Right kidney (tissue), 9 donors: Measurements from ENCODE around the gene CNR2.
"Not testable (repeated sequence)": the region's sequence is repeated elsewhere in the genome, so short reads cannot be mapped to it uniquely, and the experiment has no call there.

Experiments used
- DNase-seq: peaks from one replicate; pipeline ENCODE4 v3.0.0-alpha.2; 2016
- long read RNA-seq, 8 donors: transcript quantifications; one replicate each; lab custom pipeline, GENCODE V29; 2026

CNR2 gene
- long read RNA-seq, donor 1 = 0 reads
- long read RNA-seq, donor 2 = 0 reads
- long read RNA-seq, donor 3 = 0 reads
- long read RNA-seq, donor 4 = 0 reads
- long read RNA-seq, donor 5, partial matches to known transcripts = 176 of 181 reads
- long read RNA-seq, donor 5, other reads (novel, unspliced or antisense) = 5 of 181 reads
- long read RNA-seq, donor 6 = 0 reads
- long read RNA-seq, donor 7 = 0 reads
- long read RNA-seq, donor 8 = 0 reads

DNA sequence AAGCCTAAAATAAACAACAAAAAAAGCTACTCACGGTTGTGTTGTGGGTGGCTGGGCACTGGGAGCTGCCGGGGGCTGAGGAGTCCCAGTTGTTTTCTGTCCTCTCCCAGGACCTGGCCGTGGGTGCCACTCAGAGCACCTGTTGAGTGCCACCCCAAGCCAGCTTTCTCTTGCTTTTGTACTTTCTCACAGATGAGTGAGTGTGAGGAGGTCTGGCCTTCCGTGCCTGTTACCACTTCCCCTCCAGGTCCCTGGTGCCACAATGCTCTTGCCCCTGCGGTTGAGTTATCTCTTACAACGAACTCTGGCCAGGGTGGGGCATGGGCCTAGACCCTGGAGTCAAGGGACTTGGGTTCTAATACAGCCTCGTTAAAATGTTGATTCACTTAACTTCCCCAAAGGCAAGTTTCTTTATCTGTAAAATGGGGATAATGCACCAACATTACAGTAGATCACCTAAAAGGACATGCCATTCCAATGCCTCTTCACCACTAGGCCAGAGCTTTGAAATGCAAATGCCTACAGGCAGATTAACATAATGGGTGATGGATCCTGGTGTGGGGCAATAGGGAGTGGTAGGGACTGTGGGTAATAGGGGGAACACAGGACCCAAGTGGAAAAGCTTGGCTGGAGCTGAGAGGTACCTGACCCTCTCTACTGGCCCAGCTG lies at the start of gene CNR2:
CNR2 (minus strand) TSS at position 151 of the 669 bp plus-strand sequence. CDS start 37,745 bp downstream, outside the sequence.
- DNase-seq = no peak

DNA sequence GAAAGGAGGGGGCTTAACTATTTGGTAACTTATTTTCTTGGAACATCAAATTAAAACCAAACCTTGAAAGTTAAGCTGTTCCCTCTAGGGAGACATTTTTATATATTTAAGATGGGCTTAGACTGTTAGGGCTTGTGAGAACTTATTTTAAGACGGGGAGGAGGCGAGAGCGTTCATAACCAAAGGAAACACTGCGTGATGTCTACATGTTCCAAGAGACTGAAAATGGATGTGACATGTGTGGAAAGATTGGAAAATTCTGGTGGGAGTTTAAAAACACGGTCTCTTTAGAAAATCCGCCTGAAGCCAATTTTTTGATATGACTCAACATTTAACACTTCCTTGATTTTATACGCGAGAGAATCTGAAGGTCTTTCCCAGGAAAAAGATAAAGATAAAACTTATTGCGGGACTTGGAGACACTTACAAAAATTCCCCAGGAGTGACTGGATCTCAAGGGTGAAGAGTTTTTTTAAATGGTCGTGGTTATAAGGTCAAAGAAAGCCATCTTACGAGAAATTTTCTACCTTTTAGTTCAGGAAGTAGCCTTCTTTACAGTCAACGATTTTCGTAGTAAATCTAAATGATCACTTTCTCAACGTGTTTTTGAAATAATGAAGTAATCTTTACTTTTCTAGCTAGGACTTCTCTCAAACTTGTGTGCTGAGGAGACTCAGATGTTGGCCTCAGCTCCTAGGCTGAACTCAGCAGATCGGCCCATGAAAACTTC lies 47.3 kb upstream of the CNR2 start:
- DNase-seq = peak; percentile 35

DNA sequence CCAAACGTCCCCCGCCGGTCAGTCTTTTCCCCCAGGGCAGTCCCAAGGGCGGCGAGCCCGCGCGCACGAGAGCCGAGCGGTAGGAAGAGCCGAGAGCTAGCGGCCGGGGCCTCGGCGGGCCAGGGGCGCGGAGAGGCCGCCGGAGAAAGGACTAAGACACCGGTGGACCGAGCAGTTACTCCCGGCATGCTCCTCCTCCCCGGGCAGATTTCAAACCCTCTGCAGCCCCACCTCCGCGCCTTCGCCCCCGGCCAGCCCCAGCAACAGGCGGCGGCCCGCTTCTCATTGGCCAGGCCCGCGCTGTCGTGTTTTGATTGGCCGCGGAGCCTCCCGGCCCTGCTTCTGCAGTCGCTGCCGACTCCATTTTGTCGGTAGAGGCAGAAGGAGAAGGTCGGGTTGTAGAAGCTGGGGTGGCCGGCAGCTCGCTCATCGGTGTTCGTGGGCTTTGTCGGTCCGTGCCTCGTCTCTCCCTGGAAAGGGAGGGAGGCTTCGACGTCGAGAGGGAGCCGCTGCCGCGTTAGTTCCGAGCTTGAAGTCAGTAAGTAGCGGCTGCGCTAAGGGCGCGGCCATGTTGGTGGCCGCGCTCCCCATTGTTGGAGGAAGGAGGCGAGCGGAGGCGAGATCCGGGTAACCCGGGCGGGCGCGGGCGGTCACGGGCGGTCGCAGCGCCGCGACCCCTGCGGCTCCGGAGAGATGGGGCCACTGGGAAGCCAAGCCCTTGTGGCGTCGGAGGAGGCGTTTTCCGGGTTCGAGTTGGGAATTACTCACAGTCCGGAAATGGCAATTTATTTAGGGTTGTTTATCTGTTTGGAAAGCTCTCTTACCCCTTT lies 46.5 kb upstream of the CNR2 start, which contains the start of gene PNRC2:
PNRC2 (plus strand) TSS at position 368 of the 830 bp plus-strand sequence. CDS start 1,630 bp downstream, outside the sequence.
- DNase-seq = peak; percentile 100

DNA sequence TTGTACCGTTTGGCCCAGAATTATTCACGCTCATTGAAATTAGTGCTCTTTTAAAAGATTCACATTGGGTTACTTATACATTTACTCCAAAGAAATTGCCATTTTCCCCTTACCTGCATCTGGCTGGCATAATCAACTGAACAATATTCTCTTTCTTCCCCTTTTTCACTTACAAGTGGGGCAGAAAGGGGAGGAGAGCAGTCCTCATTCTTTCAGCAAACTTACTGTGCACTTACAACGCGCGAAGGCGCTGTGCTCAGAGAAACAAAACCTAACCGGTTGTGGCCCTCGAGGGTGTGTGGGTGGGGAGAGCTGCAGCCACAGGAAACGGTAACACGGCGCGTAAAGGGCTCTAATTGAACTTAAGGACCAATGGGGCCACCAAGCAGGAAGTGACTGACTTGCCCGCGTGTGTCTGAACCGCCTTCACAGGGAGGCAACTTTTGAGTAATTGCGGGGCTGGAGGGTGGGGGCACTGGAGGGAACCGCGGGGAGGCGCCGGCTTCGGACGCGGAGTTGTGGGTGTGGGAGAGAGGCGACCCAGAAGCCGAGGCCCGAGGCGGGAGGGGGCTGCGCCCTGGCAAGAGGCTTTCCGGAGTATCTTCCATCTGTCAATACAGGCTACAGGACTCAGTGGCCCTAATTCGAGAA lies 45.8 kb upstream of the CNR2 start:
- no peak for DNase-seq

DNA sequence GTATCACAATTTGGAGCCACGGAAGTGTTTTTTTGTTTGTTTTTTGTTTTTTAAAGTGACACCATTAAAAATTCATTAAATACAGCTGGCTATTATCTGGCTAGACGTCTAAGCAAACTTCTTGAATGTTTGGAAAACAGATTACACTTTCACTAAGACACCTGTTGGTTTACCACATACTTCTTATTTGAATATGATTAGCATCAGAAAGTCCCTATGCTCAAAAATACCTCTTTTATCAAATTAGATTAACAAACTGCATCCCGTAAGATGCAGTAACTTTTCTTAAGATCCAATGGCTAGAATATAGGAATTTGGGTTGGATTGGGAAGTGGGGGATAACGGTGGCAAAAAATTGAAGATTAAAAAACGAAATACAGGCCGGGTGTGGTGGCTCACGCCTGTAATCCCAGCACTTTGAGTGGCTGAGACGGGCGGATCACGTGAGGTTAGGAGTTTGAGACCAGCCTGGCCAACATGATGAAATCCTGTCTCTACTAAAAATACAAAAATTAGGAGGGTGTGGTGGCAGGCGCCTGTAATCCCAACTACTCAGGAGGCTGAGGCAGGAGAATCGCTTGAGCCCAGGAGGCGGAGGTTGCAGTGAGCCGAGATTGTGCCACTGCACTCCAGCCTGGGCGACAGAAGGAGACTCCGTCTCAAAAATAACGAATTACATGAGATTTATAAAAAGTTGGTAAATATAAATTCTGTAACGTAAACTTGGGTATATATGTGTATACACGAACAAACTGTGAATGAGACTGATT lies 45.1 kb upstream of the CNR2 start:
- DNase-seq = not testable (repeated sequence)

DNA sequence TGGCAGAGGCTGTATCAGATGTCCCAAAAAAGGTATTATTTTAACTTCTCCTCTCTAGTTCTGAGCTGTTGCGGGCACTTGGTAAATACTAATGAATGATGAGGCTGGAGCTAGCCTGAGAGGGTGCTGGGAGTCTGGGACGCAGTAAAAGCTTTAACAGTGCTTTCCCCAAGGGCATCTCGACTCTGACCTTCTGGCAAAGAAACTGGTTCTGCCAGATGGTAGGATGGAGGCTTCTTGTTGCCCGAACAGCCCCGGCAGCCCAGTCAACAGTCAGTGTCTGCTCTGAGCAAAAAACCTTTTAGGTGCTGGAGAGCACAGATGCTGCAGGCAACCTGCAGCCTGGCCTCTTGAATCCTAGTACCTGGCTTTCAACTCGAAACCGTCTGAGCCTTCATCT lies 43.9 kb upstream of the CNR2 start:
- DNase-seq = no peak

DNA sequence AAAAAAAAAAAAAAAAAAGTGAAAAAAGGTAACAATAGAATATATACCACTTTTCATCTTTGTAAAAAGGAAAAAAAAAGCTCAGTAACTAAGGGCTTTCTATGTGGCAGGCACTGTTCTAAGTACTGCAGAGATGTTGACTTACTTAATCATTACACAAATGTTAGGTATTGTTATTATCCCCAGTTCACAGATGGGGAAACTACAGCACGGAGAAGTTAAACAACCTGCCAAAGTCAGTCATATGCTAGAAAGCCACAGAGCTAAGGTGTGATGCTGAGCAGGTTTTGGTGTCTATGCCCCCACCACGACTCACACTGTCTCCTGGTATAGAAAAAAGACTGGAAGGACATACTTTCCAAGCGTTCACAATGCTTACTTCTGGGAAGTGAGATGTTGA lies 39.9 kb upstream of the CNR2 start:
- DNase-seq = no peak

DNA sequence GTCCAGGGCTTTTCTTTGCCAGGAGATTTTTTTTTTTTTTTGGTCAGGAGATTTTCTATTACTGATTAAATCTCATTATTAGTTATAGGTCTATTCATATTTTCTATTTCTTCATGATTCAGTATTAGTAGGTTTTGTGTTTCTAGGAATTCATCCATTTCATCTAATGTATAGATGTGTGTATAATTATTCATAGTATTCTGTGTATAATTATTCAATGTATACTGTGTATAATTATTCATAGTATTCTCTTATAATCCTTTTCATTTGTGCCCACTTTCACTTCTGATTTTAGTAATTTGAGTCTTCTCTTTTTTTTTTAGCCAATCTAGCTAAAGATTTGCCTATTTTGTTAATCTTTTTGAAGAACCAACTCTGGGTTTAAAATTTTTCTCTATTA lies 34.2 kb upstream of the CNR2 start:
- DNase-seq = no peak

DNA sequence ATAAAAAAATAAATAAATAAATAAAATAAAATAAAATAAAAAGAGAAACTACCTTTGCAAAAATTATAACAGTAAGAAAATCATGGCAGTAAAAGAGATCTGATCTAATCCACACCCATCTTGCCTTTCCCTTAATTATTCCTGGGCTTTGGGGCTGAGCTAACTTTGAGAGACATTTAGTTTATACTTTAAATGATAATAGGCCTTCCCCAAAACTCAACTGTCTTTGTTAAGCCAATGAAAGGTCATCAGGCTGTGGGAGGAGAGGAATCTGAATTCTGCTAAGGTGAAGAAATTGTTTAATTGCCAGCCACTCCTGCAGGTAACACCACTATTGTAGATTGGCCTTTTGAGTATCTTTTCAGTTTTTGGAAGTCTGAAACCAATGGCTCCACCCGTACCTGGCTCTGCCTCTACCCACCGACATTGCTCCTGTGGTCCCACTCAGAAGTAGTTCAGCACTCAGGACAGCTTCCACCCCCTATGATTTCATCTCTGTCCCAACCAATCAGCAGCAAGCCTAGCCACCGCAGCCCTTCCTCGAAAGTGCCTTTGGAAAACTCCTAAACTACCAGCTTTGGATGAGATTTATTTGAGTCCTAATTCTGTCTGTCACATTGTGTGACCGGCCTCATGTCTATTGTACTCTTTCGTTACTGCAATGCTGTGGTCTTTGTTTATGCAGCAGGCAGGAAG lies 23.5 kb upstream of the CNR2 start:
- no peak for DNase-seq

DNA sequence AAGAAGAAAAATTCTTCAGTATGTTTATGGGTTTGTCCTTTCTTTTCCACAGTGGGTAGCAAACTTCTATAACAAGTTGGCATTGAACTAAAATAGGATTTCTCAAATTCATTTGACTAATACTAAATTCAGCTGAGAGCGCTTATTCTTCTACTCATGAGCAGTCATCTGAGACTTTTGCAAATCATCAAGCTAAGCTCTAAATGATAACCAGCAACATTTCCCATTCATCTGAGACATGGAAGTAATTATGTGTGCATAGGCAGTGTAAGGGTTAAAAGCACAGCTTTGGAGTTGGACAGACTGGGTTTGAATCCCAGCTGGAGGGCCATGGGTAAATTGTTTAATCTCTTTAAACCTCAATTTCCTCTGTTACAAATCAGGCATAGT lies 18.3 kb upstream of the CNR2 start:
- DNase-seq = no peak

DNA sequence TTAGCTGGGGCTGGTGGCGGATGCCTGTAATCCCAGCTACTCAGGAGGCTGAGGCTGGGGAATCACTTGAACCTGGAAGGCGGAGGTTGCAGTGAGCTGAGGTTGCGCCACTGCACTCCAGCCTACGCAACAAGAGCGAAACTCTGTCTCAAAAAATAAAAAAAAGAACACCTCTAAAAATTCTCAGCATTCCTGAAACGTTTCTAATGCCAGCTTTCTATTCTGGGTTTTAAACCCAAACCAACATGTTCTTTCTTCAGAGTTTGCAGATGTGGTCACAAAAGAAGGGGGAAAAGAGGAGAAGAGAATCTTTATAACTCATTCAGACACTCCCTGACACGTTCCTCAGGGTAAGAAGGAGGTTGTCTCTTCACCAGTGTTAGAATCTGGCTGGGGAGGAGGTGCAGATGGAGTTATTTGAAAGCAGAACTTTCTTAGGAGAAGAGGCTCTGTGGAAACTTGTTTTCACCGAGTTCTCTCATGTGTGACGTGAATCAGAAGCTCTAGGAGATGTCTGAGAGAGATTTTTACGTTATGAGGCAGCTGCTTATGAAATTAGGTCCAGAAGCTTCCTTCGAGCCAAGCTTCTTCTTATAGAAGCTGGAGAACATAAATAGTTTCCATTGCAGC lies 17.8 kb upstream of the CNR2 start:
- DNase-seq = no peak

DNA sequence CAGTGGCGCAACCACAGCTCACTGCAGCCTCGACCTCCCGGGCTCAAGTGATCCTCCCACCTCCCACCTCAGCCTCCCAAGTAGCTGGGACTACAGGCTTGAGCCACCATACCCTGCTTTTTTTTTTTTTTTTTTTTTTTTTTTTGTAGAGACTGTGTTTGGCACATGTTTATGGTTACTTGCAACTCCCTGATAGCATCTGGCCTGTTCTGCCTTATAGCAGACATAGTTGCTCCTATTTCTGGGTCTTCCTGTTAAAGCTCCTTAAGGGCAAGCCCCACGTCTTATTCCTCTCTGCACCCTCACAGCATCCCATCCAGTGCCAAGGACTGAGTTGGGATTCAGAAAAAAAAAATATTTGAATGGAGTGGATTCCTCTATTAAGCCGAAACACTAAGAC lies 17.1 kb upstream of the CNR2 start:
- DNase-seq = no peak

DNA sequence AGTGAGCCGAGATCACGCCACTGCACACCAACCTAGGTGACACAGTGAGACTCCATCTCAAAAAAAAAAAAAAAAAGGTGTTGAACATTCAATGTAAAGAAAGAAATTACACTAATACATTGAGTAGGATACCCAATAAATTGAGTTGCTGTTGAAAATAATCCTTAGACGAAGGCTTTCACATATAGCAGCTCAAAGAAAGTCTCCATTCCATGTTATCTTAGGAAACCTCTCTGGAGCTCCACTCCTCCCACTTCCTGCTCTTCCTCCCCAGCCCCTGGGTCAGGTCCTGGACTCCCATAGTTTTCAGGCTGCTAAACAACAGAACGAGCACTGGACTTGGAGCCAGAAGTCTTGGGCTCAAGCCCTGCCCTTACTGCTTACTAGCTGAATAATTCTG lies 15.6 kb upstream of the CNR2 start:
- no peak for DNase-seq

DNA sequence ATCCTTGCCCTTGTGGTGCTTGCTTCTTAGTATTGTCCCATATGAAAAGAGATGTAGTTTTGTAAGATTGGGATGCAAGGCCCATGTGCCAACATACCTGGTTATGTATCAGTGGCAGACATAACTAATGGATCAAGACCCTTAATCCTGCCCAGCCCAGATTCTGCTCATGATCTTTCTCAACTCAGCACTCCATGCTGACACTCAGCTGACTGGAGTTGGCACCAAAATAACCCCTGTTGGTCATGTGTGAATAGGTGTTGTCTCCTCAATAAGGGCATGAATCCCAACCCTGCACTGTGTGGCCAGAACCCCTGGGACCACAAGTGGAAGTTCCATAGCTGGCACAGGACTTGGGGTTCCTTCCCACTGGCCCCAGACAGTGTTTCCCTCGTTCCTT lies 13.9 kb upstream of the CNR2 start:
- no peak for DNase-seq

DNA sequence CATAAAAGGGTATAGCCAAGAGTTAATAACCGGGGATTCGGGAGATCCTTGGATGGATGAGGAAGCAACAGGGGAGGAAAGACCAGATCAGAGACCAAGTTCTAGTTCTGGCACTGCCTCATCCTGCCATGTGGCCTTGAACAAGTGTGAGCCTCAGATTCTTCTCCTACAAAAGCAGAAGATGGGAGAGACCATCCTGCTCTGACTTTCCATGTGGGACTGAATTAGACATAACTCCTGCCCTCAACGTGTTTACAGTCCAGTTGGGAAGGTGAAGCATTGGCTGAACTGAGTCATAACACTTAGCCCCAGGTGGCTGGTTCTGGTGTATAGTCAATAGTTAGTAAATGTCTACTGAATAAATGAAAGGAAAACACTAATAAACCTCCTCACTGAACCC lies 12.1 kb upstream of the CNR2 start:
- DNase-seq = no peak

DNA sequence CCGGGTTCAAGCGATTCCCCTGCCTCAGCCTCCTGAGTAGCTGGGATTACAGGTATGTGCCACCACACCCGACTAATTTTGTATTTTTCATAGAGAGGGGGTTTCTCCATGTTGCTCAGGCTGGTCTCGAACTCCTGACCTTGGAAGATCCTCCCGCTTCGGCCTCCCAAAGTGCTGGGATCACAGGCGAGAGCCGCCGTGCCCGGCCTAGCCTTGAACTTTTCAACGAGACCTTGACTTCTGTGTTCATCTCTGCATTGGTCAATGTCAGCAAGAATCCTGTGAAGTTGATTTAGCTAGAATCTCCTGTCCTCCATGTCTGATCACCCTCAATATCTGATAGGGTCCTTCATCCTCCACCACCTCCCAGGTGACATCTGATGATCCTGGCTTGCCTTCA lies 11.4 kb upstream of the CNR2 start:
- DNase-seq = no peak

DNA sequence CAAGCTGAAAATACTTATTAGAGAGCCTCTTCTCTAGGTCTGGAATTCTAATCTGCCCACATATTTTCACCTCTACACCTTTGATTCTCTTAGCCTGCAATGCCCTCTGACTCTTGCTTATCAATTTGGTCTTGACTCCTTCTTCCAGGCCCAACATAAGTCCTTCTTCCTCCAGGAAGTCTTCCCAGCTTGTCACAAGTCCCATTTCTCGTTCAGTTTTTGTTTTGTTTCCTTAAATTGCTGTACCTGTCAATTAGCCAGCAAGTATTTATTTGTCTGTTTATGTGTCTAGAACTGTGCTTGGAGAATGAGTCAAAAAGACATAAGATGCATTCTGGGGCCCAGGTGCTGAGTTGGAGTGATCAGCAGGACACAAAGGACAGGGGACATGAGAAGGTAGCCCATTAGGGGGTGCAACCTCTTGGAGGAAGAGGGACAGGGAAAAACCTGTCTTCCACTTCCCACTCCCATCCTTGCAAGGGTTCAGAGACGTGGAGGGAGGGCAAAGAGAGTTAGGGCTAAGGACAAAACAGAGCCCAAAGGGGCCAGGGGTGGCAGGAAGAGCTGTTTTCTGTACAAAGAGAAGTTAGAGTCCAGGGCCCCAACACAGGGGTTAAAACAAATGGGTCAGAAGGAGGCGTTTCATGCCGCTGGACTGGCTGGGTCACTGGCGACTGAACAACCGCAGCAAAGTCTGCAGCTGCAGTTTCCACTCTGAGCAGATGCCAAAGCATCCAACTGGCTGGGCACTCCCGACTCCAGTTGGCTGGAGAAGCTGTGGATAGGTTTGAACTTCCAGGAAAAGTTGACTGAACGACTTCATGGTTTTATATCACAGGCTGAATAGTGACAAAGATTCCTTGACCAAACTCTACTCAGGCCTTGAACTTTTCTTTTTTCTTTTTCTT lies 10.7 kb upstream of the CNR2 start:
- no peak for DNase-seq

DNA sequence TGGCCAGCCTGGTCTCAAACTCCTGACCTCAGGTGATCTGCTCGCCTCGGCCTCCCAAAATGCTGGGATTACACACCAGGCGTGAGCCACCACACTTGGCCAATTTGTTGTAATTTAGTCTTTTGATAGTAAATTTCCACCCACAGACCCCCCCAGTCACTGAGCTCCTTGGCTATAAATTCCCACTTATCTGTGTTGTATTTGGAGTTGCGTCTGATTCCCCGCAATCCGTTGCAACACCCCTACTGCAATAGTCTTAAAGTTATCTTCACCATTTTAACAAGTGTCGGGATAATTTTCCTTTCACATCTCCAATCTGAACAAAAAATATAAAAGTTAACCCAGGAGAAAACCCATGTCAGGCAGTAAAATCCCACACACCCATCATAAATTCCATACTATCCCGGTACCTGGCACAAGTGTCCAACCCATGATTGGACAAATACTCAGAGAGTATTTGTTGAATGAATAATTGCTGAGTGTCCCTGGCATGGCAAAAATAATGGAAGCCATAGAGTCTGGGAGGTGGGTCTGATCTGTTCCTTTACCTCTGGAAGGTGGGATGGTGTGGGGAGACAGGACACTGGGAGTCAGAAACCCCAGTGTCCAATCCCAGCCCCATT lies 9.3 kb upstream of the CNR2 start:
- DNase-seq = no peak
